D721Med (cell line): ENCODE measurements around the gene TNFAIP2.

Experiments used
- DNase-seq: peaks from one replicate; pipeline ENCODE4 v3.0.0; 2011; ENCODE audit warnings: low spot score; ENCODE audit not compliant: insufficient read length
- FAIRE-seq: peaks from 2 replicates; lab custom pipeline; 2011; peaks lifted over from hg19 to GRCh38; lab: Jason Lieb, UNC
- CTCF ChIP-seq: IDR thresholded peaks from 2 replicates; pipeline ENCODE4 v1.5.1; 2012; ENCODE audit warnings: mild to moderate bottlenecking, control low read depth; ENCODE audit not compliant: insufficient read depth; ENCODE audit errors: missing control alignments

The TNFAIP2 gene

GRCh38 chr14:103123634-103124500 is 606 bp downstream of the TNFAIP2 start:
- DNase-seq (no peak), FAIRE-seq (no peak)
- TF ChIP-seq CTCF: no peak

- TF ChIP-seq CTCF: no peak
- FAIRE-seq: no peak
Measured at GRCh38 chr14:103124501-103125001, 1.3 kb downstream of the TNFAIP2 start.

GRCh38 chr14:103125098-103126070 is 2.1 kb downstream of the TNFAIP2 start:
- no peak for TF ChIP-seq CTCF
- FAIRE-seq (no peak), DNase-seq (no peak)

More at GRCh38 chr14:103124501-103125001, 1.3 kb downstream of the TNFAIP2 start:
- no peak for DNase-seq

- no peak for TF ChIP-seq CTCF
- FAIRE-seq (no peak), DNase-seq (no peak)
Measured at GRCh38 chr14:103126088-103126872, 3.0 kb downstream of the TNFAIP2 start.

- peak; percentile 9 for TF ChIP-seq CTCF
- FAIRE-seq: no peak
- no peak for DNase-seq
Measured at GRCh38 chr14:103126873-103127304, 3.6 kb downstream of the TNFAIP2 start.

- DNase-seq: no peak
- no peak for TF ChIP-seq CTCF
- FAIRE-seq: no peak
Measured at GRCh38 chr14:103127356-103127755, 4.1 kb downstream of the TNFAIP2 start.
